GM12891 (cell line): ENCODE data around the gene MAN1A1.

ENCODE experiments used
- PAX5 ChIP-seq: IDR thresholded peaks from 2 replicates; pipeline ENCODE4 v1.6.1; 2011; ENCODE audit warnings: low read length, moderate library complexity, mild to moderate bottlenecking; ENCODE audit not compliant: insufficient read depth, severe bottlenecking
- POLR2A ChIP-seq: IDR thresholded peaks from 2 replicates; pipeline ENCODE4 v1.6.1; 2011; ENCODE audit warnings: low read depth, low read length, control low read depth
- POLR2AphosphoS5 ChIP-seq: IDR thresholded peaks from 2 replicates; pipeline ENCODE4 v1.6.1; 2011; ENCODE audit warnings: low read depth, low read length, control low read depth
- POU2F2 ChIP-seq: IDR thresholded peaks from 2 replicates; pipeline ENCODE4 v1.6.1; 2011; ENCODE audit warnings: low read depth, mild to moderate bottlenecking, control low read depth, low read length, moderate library complexity
- SPI1 ChIP-seq: IDR thresholded peaks from 2 replicates; pipeline ENCODE4 v1.6.1; 2011; ENCODE audit warnings: low read depth, low read length, control low read depth
- TAF1 ChIP-seq: IDR thresholded peaks from 2 replicates; pipeline ENCODE4 v1.6.1; 2011; ENCODE audit warnings: low read depth, low read length, control low read depth

GRCh38 chr6:119256392-119256791 is 93.2 kb downstream of the MAN1A1 start:
- TF ChIP-seq TAF1 = no peak
- no peak for TF ChIP-seq POU2F2
- TF ChIP-seq POLR2A = no peak
- no peak for TF ChIP-seq POLR2AphosphoS5
- TF ChIP-seq PAX5 = no peak
- TF ChIP-seq SPI1 = no peak
